GM19099 (cell line): ENCODE results near the gene SLC7A7.

Experiments
- POLR2A ChIP-seq: IDR thresholded peaks from 3 replicates; pipeline ENCODE4 v1.6.1; 2011; ENCODE audit warnings: low read depth; ENCODE audit not compliant: insufficient read length; ENCODE audit errors: extremely low read depth

The SLC7A7 gene

DNA sequence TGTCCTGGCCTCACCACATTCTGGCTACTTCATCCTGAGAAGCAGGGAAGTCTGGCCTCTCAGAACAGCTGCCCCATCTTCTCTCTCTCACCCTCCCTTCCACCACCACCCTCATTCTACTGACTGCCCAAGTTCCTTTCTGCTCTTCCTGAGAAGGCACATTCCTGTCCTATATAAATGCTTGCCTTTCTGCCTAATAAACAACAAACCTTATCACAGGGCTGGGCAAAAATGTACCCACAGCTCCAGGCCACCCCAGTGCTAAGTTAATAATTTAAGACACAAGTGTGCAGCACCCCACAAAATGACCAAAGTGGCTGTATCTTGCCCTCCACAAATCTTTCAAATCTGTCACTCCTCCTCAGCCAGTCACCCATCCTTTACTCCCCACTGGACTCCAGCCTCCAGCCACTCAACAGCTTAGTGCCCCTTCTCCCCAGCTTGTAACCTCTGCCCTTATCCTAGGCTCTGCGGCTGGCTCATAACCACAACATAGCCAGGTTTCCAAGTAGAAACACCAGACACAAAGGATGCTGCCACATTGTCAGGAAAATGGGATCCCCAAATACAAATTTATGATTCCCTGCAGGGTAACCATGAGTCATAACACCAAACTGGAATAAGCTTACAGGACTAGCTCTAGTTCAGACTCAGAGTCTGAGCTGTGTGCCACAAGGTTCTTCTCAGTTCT lies 33.8 kb downstream of the SLC7A7 start:
- TF ChIP-seq POLR2A: no peak

DNA sequence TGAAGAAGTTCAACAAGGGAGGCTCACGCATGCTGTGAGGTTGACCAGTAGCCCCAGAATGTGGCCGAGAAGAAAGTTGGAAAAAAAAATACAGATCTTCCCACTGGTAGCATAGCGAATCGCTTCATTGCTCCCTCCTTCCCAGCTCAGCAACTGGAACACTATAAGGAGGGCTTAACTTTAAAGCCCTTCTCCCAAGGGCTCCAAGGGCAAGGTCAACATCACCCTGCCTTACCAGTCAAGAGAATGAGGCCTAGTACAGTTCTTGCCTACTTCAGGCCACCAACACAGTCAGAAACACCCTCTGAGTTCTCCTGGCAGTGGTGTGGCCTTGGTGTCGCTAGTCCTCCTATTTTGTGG lies 34.3 kb downstream of the SLC7A7 start:
- no peak for TF ChIP-seq POLR2A

DNA sequence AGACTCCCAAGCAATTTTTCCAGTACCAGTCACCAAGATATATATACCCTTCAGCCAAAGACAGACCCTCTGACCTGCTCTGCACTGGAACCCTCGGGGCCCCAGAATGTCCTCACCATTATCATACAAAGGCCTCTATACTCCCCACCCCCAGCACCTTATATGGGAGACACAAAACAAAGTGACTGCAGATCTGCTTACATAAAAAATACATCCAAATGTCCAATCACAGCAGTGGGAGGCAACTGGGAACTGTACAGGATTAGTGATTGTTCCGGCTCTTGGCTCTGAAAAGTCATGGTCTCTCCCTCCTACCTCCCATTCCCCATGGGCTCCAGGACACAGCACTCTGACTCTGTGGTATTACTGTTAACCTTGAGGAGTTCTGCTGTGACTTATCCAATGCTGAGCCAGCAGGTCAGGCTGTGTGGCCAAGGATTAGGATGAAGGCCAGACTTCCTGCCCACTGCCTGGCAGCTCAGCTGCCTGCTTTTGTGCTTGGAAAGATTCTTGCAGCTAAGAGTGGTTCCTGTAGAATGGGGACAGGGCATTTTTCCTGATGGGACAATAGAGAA lies 35.0 kb downstream of the SLC7A7 start:
- no peak for TF ChIP-seq POLR2A

DNA sequence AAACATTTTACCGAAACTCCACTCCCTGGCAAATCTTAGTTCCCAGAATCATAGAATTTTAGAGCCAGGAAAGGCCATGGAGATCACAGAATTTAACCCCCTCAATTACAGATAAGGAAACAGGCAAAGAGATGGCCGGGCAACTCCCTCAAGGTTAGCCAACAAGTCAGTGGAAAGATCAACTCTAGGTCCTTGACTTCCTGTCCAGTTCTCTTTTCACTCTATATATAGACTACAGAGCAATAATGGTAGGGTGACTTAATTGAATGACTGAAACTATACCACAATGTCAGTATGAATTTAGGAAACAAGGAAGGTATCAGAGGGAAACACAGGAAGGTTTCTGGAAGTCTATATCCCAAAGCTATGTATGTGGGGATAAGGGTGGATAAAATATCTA lies 37.2 kb downstream of the SLC7A7 start:
- no peak for TF ChIP-seq POLR2A

DNA sequence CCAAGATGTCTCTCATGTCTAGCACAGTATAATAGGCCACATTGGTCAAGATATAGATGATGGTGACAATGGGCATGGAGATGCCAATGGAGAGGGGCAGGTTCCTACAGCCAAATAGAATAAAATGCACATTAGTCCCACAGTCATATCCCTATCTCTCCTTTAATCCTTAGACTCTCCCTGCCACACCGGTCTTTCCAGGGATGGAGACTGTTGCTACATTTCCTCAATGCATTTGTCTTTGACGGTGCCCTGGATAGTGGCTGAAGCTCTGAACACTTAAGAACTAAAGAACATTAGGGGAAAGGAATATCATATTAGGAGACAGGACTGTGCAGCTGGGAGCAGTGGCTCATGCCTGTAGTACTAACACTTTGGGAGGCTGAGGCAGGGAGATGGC lies 39.0 kb downstream of the SLC7A7 start:
- TF ChIP-seq POLR2A: no peak

DNA sequence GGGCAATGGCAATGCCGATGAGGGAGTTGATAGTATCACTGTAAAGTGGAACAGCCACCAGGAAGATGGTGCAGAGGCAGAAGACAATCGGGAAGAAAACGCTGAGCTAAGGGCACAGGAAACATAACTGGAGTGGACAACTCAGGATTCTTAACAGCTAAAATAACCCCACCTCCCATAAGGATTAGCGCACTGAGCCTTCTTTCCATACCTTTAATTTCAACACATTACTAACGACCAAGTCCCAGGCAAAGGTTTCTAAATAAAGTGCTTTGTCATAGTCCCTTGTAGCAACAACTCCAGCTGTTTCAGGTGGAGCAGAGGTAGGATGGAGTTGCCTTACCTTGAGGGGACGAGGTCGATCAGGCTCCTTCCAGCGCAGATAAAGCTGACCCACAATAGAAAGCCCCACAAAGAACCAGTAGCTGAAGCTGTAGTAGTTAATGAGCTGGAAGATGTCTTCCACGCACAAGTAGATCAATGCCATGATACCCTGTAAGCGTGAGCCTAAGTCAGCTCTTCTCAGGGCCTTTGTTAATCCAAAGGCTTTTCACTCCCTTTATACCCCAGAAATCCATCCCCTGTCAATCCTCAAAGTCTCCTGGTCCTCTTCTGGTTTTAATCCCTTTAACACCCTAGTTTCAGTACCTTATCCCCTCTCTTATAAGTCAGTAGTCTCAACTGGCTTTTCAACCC lies 41.1 kb downstream of the SLC7A7 start:
- TF ChIP-seq POLR2A: no peak

DNA sequence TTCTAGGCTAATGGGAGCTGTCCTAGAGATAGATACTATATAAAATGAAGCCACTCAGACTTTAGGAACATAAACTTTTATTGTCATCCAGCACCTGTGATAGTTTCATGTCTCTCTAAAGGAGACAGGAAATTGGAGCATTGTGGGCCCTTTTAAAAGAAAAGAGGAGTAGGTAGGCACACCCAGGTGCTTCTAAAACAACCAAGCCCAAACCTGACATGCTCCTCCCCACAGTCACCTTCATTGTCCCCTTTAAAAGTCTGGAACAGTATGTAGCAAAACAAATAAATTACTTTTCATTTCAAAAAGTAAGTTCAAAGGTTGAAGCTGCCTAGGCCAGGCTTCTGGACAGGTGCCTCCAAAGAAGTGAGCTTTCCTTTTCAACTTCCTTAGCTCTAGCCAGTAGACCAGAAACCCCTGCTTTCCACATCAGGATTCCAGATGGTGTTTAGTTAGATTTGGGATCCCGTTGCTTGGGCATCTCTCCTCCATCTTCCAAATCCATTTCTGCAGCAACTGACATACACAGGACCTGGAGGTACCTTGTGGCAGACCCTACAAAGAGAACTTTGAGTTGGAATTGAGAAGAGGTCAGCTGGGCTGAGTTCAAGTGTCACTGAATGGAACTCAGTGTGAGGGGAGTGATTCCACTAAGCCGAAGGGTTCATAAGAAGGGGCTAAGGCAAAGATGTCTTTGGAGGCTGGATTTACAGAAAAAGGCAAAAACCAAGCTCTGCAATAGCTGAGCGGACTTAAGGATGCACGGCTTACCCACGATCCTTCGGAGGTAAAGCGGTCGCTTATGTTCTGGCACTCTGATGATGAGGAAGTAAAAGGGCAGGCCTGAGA lies 41.8 kb downstream of the SLC7A7 start:
- no peak for TF ChIP-seq POLR2A

DNA sequence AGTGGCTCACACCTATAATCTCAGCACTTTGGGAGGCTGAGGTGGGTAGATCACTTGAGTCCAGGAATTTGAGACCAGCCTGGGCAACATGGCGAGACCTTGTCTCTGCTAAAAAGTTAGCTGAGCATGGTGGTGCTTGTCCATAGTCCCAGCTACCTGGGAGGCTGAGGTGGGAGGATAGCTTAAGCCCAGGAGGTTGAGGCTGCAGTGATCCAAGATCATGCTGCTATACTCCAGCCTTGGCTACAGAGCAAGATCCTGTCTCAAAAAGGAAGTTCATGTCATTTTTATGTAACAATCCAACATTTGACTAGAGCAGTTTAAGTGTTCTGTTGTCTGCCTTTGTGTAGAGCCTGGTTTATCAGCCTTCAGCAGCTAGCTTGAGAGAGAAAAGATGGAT lies 42.5 kb downstream of the SLC7A7 start:
- no peak for TF ChIP-seq POLR2A

DNA sequence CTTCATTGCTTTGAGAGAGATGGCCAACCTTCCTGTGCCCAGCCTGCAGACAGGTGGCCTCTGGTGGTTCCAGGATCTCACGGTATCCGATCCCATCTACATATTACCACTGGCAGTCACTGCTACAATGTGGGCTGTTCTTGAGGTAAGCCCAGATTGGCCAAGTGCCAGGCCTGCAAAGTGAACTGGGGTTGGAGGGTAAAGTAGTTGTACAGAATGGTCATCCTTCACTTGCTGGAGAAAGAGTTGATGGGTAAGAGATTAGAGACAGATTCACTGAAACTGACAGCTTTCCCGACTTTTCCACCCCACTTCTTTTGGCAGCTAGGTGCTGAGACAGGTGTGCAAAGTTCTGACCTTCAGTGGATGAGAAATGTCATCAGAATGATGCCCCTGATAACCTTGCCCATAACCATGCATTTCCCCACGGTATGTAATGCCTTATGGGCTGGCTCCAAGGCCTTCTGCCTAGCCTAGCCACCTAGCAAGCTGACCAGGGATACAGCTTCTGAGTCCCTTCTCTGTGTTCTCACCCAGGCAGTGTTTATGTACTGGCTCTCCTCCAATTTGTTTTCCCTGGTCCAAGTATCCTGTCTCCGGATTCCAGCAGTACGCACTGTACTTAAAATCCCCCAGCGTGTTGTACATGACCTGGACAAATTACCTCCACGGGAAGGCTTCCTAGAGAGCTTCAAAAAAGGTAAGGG lies 44.6 kb downstream of the SLC7A7 start:
- peak; percentile 15 for TF ChIP-seq POLR2A

DNA sequence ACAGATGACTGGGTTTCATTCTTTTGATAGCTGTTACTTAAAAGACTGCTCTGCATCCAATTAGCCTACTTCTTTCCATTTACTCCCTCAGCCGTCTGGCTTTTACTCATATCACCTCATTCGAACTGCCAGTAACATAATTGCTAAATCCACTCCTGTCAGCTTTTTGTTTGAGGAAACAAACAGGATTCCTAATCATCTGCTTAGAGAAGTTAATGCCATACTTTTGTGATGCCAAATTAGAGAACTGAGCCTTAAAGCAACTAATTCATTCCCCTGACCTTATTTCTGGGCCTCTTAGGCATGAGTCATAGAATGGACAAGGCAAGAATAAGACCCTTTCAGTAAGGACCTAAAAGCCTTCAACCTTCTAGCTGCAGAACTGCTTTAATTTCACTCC lies 45.9 kb downstream of the SLC7A7 start:
- no peak for TF ChIP-seq POLR2A

DNA sequence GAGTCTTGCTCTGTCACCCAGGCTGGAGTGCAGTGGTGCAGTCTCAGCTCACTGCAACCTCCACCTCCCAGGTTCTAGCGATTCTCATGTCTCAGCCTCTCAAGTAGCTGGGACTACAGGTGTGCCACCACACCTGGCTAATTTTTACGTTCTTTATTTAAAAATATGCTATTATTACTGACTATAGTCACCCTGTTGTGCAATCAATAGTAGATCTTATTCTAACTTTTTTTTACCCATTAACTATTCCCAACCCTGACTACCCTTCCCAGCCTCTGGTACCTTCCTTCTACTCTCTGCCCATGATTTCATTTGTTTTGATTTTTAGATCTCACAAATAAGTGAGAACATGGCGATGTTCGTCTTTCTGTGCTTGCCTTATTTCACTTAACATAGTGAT lies 46.3 kb downstream of the SLC7A7 start:
- no peak for TF ChIP-seq POLR2A

DNA sequence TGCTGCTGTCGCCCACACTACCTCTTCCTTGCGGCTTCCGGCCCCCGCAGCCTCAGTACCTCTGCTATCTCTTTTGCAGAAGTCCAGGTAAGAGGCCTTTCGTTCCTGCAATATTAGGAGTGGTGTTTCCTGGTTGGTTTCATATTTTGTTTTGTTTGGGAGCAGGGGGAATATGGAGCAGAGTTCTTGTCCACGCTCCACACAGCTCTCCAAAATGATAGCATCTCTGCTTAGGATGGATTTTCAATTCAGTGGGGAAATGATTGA lies 48.0 kb downstream of the SLC7A7 start:
- no peak for TF ChIP-seq POLR2A

DNA sequence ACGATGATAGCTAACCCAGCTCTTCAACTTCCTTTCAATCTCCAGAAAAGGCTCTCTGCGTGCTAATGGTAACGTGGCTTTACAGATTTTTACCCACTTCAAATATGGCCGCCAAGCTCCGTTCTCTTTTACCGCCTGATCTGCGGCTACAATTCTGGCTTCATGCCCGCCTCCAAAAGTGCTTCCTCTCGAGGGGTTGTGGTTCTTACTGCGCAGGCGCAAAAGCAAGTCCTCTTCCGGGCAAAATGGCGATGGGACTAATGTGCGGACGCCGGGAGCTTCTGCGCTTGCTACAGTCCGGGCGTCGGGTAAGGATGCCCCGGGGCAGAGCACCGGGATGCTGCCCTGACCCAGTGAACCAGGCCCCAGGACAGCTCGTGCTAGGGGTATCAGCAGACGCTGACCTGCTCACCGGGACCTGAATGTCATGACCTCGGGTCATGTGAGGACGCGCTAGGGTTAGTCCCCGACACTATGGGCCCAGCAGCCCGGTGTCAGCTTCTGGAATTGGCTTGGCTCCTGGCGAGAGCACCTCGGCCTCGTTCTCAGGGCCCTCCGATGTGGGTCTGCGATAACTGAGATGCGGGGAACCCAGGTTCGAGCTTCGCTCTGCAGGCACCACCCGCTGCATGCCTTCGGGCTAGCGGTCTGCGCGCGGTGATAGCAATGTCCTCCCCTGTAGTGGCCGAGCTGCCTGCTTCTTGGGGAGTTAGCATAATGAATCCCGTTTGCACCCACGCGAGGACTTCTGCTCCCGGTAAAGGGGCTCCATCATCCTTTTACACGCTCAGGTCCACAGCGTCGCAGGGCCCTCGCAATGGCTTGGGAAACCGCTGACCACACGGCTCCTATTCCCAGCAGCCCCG lies 48.5 kb downstream of the SLC7A7 start, which contains the start of gene OXA1L:
Gene OXA1L, plus strand, starts transcription at position 232 of the 866 bp plus-strand sequence. Its CDS starts 14 bp downstream, at position 246.
- peak; percentile 92 for TF ChIP-seq POLR2A

DNA sequence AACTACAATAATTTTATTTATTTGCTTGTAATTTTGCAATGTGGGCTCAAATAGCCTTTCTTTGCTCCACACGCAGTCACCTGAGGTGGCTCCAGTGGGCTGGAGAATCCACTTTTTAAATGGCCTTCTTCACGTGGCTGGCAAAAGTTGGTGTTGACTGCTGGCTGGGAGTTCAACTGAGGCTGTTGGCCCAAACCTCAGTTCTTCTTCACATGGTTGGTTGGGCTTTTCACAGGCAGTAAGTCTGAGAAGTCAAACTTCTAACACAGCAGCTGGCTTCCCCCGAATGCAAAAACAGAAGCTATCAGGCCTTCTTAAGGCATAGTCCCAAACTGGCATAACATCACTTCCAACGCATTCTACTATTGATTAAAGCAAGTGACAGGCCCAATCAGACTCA lies 50.9 kb downstream of the SLC7A7 start:
- no peak for TF ChIP-seq POLR2A

DNA sequence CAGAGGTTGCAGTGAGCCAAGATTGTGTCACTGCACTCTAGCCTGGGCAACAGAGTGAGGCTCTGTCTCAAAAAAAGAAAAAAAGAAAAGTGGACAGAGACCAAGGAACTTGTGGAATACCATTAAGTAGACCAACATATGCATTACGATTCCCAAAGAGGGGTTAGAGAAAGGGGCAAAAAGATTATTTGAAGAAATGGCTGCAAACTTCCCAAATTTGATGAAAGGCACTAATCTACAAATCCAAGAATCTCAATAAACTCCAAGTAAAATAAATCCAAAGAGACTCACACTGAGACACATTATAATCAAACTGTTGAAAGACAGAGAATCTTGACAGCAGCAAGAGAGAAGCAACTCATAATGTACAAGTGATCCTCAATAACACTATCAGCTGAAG lies 53.5 kb downstream of the SLC7A7 start:
- TF ChIP-seq POLR2A: no peak

DNA sequence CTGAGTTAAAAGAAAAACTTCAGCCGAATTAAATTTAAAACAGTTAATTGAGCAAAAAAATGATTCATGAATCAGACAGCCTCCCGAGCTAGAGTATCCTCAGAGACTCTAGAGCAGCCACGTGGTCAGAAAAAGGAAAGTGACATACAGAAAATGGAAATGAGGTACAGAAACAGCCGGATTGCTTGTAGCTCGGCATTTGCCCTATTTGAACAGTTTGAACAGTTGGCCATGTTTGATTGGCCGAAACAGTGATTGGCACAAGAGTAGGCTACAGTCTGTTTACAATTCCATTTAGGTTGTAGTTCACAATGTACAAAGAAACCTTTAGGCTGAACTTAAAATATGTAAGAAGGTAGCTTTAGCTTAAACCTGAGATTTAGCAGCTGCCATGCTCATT lies 61.6 kb downstream of the SLC7A7 start:
- TF ChIP-seq POLR2A: no peak
